Vagina (tissue), 2 donors: ENCODE data around the gene CUX1. TPM values are rescaled to one million over a fixed set of nuclear protein-coding genes. Genes with fewer than 3 reads are reported as not detected.

Experiments
- DNase-seq, 2 donors: peaks; one replicate each; pipeline ENCODE4 v3.0.0-alpha.2; 2017; ENCODE audit errors: extremely low spot score in 2 of 2
- H3K27ac ChIP-seq: fragments of 200-600 bp; sonication (generic); one replicate; pipeline ENCODE4 v1.5.1; 2019
- H3K27me3 ChIP-seq: fragments of 200-600 bp; sonication (generic); one replicate; pipeline ENCODE4 v1.5.1; 2019
- H3K36me3 ChIP-seq, 2 donors: fragments of 200-600 bp; sonication (generic); one replicate each; pipeline ENCODE4 v1.5.1; 2017 to 2019
- H3K4me1 ChIP-seq: fragments of 200-600 bp; sonication (generic); one replicate; pipeline ENCODE4 v1.5.1; 2019
- H3K4me3 ChIP-seq, 2 donors: fragments of 200-600 bp; sonication (generic); 1 replicate in 1 of 2; 2 replicates in 1 of 2; pipeline ENCODE4 v1.5.1; 2016 to 2019
- H3K9me3 ChIP-seq: fragments of 200-600 bp; sonication (generic); one replicate; pipeline ENCODE4 v1.5.1; 2019
- POLR2A ChIP-seq, 2 donors: fragments of 450-650 bp; IDR thresholded peaks; one replicate each; pipeline ENCODE4 v1.6.1; 2017; ENCODE audit warnings: antibody characterized with exemption in 2 of 2, mild to moderate bottlenecking in 2 of 2, moderate library complexity in 2 of 2
- POLR2AphosphoS5 ChIP-seq, 2 donors: sonication (generic); formaldehyde crosslinking; IDR thresholded peaks; one replicate each; pipeline ENCODE4 v1.9.0; 2017; ENCODE audit warnings: antibody characterized with exemption in 2 of 2, mild to moderate bottlenecking in 2 of 2, low read depth in 1 of 2; ENCODE audit not compliant: insufficient read depth in 1 of 2
- intact Hi-C: fragments of 100-400 bp; cut with DNase I; formaldehyde crosslinking; loops from one replicate; pipeline ENCODE4 v1.15.1; 2023
- total RNA-seq: library from RNA; depleted of rRNA; stranded (reverse); fragments of >200 nt; gene quantifications from one replicate; pipeline ENCODE4 v1.2.3, GENCODE V29; 2016
- TF ChIP-seq, protein P1 (sequence below), 3 experiments: fragments of 450-650 bp in 2 of 3; fragments of 200-600 bp in 1 of 3; sonication (generic) in 1 of 3; IDR thresholded peaks; one replicate each; pipeline ENCODE4 v1.5.1; 2017 to 2019; ENCODE audit warnings: antibody characterized with exemption in 3 of 3, mild to moderate bottlenecking in 2 of 3, moderate library complexity in 2 of 3

The CUX1 gene
- total RNA-seq, 1 donor from 2014 or later: 65.3 TPM

DNA sequence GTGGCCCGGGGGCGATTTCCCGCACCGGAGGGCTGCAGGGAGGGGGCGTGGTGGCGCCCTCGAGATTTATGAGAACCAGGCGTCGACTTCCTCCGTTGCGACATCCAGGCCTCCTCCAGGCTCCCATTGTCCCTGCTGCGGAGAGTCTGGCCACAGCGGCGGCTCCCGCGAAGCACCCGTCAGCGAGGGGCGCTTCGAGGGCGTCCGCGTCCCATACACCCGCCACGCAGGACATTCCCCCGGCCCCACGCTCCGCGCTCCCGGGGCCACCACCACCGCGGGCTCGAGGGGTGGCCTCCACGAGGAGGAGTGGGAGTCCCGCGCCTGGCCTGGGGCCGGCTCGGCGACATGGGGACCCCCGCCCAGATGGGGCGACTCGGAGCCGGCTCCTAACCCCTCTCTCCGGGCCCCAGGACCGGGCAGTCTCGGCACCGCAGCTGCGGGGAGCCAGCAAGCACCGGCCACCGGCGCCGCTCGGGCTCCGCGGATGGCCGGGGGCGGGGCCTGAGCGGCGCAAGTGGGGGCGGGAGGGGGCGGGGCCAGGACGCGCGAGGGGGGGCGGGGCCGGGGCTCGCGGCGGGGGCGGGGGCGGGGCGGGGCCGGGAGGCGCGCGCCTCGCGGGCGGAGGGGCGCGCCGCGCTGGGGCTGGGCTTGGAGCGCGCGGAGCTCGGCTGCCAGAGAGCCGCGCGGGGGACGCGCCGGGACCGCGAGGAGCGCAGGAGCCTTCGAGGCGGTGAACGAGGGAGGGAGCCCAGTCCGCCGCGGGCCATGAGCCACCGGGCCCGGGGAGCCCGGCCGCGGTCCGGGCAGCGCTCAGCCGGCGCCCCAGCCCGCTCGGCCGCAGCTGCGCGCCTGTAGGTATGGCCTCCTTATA, 469.0 kb downstream of the CUX1 start, which contains the start of gene SH2B2:
TSS of gene SH2B2 (plus strand) at position 632 of the 874 bp plus-strand sequence. CDS start 13,683 bp downstream, outside the sequence.
- Histone ChIP-seq H3K4me3 (peak within 1 kb of the TSS; percentile 67 to 97), H3K36me3 (no peaks in the 10 kb centered on the region), H3K27me3 (no peaks in the 10 kb centered on the region), H3K9me3 (no peaks in the 10 kb centered on the region), H3K4me1 (peaks cover 38% of the 10 kb centered on the region), H3K27ac (peak within 1 kb of the TSS; percentile 84)
- intact Hi-C loops: no loop called here
- TF ChIP-seq, protein P1, sequence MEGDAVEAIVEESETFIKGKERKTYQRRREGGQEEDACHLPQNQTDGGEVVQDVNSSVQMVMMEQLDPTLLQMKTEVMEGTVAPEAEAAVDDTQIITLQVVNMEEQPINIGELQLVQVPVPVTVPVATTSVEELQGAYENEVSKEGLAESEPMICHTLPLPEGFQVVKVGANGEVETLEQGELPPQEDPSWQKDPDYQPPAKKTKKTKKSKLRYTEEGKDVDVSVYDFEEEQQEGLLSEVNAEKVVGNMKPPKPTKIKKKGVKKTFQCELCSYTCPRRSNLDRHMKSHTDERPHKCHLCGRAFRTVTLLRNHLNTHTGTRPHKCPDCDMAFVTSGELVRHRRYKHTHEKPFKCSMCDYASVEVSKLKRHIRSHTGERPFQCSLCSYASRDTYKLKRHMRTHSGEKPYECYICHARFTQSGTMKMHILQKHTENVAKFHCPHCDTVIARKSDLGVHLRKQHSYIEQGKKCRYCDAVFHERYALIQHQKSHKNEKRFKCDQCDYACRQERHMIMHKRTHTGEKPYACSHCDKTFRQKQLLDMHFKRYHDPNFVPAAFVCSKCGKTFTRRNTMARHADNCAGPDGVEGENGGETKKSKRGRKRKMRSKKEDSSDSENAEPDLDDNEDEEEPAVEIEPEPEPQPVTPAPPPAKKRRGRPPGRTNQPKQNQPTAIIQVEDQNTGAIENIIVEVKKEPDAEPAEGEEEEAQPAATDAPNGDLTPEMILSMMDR (IDR thresholded peaks at IDR 0.05): no peak
- TF ChIP-seq POLR2AphosphoS5 (IDR thresholded peaks at IDR 0.05; ENCODE audit: insufficient read depth in 1 of 2, low read depth in 1 of 2) (peak in 1 of 2 donors; percentile 88), POLR2A (IDR thresholded peaks at IDR 0.05) (peak in 1 of 2 donors; percentile 76)
- no peak for DNase-seq

DNA sequence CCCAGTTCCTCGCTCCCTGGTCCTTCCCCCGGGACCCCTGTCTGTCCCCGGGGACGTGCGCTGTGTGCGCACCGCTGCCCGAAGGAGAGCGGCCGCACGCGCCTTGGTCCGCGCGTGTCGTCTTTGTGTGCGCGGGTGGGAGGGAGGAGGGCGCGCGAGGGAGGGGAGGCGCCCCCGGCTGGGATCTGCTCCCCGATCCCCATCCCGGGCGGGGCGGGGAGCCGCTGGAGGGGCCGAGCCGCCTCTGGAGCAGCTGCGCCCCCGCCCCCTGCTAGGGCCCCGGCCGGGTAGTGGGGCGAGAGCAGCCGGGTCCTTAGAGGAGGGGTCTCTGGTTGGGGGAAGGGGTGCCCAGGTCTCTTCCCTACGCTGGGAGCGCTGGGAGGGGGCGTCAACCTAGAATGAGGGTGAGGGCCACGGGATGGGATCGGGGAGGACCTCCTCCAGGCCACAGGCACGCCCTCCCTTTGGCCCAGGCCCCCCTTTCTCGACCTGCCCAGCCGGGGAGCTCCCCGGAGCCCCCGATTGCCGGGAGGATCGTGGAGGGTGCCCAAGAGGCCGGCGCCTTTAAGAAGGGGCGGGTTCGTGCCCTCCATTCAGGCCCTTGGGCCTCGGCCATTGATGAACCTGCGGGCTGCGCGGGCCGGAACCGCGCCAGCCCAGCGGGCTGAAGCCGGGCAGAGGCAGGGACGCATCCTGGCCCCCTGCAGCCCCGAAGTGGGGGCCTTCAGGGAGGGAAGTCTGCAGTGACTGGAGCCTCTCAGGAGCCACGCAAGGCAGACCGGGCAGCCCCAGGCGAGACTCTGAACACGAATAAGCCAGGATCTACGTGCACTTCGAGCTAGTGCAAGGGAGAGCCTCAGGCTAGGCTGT, 469.9 kb downstream of the CUX1 start:
- Histone ChIP-seq H3K27me3 (no peaks in the 10 kb centered on the region), H3K27ac (peak overlapping the region; percentile 76), H3K4me3 (peak overlapping the region; percentile 67 to 97), H3K4me1 (peaks cover 38% of the 10 kb centered on the region), H3K9me3 (no peaks in the 10 kb centered on the region), H3K36me3 (no peaks in the 10 kb centered on the region)
- intact Hi-C loops: no loop called here
- no peak for DNase-seq
- TF ChIP-seq, protein P1 (IDR thresholded peaks at IDR 0.05): no peak
- TF ChIP-seq POLR2A (IDR thresholded peaks at IDR 0.05) (no peak), POLR2AphosphoS5 (IDR thresholded peaks at IDR 0.05; ENCODE audit: insufficient read depth in 1 of 2, low read depth in 1 of 2) (peak in 1 of 2 donors; percentile 34)

DNA sequence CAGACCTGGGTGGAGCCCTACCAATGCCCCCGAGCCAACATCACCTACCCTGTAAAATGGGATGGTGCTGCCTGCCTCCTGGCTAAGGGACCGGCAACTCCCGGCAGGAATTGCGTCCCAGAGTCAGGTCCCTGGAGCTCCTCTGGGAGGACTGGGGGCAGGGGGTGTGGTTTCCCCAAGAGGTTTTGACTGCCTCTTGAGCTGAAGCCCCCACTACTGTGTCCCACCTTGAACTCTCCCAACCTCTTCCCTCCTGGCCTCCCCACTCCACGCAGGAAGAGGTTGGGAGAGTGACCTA, 470.5 kb downstream of the CUX1 start:
- TF ChIP-seq POLR2A (IDR thresholded peaks at IDR 0.05): no peak
- TF ChIP-seq POLR2AphosphoS5 (IDR thresholded peaks at IDR 0.05; ENCODE audit: insufficient read depth in 1 of 2, low read depth in 1 of 2): no peak
- TF ChIP-seq, protein P1 (IDR thresholded peaks at IDR 0.05): no peak
- Histone ChIP-seq H3K9me3 (no peaks in the 10 kb centered on the region), H3K27me3 (no peaks in the 10 kb centered on the region), H3K36me3 (no peaks in the 10 kb centered on the region), H3K4me3 (peak overlapping the region; percentile 67 to 97), H3K27ac (no peak overlapping the region), H3K4me1 (peaks cover 41% of the 10 kb centered on the region)
- DNase-seq: no peak
- intact Hi-C loops: no loop called here

DNA sequence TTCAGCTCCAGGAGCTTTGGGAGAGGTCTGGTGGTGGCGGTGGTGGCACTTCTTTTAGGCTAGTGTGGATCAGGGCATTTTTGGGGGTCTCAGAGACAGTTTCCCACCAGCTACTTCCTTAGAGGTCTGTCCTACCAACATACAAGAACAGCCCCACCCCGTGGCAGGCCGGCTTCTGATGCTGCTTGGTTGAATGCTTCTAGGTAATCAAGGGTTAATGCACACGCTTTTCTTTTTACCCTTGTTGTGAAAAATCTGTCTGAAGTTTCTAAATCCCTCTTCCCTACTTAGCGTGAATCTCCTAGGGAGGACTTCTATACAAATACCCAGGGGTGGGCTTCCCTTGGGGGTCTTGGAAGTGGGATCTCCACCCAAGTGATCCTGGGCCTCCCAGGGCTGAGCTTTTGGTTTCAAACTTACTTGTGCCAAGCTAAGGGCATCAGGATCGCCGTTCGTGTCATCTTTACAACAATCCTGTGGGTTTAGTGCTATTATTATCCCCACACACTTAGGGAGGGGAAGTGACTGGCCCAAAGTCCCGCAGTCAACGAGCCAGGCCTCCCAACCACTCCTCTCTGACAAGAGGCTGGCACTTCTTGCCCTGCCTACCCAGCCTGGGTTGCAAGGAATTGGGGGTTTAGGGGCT, 471.0 kb downstream of the CUX1 start:
- H3K27ac ChIP-seq: no peak overlapping the region
- intact Hi-C loops: no loop called here
- H3K4me1 ChIP-seq: peaks cover 44% of the 10 kb centered on the region
- H3K27me3 ChIP-seq: no peaks in the 10 kb centered on the region
- no peak for DNase-seq
- H3K9me3 ChIP-seq: no peaks in the 10 kb centered on the region
- H3K4me3 ChIP-seq: peak overlapping the region; percentile 67 to 97
- H3K36me3 ChIP-seq: no peaks in the 10 kb centered on the region
- TF ChIP-seq POLR2AphosphoS5 (IDR thresholded peaks at IDR 0.05; ENCODE audit: insufficient read depth in 1 of 2, low read depth in 1 of 2) (no peak), POLR2A (IDR thresholded peaks at IDR 0.05) (no peak)
- TF ChIP-seq, protein P1 (IDR thresholded peaks at IDR 0.05): no peak
